CD4-positive, CD25-positive, alpha-beta regulatory T cell (primary cell): ENCODE results near the gene PARL. TPM values are rescaled to one million over a fixed set of nuclear protein-coding genes. Genes with fewer than 3 reads are reported as not detected.
"Not testable (repeated sequence)": the region's sequence is repeated elsewhere in the genome, so short reads cannot be mapped to it uniquely, and the experiment has no call there.

Experiments used
- ATAC-seq, 2 donors: fragments of 150-1000 bp; cut with Tn5 transposase; one replicate each; pipeline ENCODE4 v1.10.0; 2021; ENCODE audit warnings: low read depth in 2 of 2, moderate number of reproducible peaks in 2 of 2, moderate library complexity in 1 of 2
- DNase-seq, 3 donors: peaks; one replicate each; pipeline versions ENCODE4 v3.0.0 to v3.0.0-alpha.2; 2012 to 2022; ENCODE audit warnings: mixed read lengths in 1 of 3
- H3K27ac ChIP-seq: one replicate; pipeline ENCODE4 v1.7.0; 2013; ENCODE audit warnings: mild to moderate bottlenecking, low read length; ENCODE audit not compliant: insufficient read depth, poor library complexity, severe bottlenecking
- H3K27me3 ChIP-seq: one replicate; pipeline ENCODE4 v1.7.0; 2013; ENCODE audit warnings: low read length; ENCODE audit not compliant: control insufficient read depth, insufficient read depth
- H3K36me3 ChIP-seq: one replicate; pipeline ENCODE4 v1.7.0; 2013; ENCODE audit warnings: mild to moderate bottlenecking, low read length, moderate library complexity; ENCODE audit not compliant: control insufficient read depth, insufficient read depth
- H3K4me1 ChIP-seq: 2 replicates; pipeline ENCODE4 v1.7.0; 2013; ENCODE audit warnings: mild to moderate bottlenecking, low read length; ENCODE audit not compliant: insufficient read depth, control insufficient read depth, poor library complexity, severe bottlenecking
- H3K4me3 ChIP-seq: one replicate; pipeline ENCODE4 v1.7.0; 2013; ENCODE audit warnings: low read depth, mild to moderate bottlenecking, low read length, moderate library complexity
- H3K9me3 ChIP-seq, 2 experiments: 1 replicate in 1 of 2; 2 replicates in 1 of 2; pipeline ENCODE4 v1.7.0; 2013; ENCODE audit warnings: low read length in 2 of 2, mild to moderate bottlenecking in 1 of 2, moderate library complexity in 1 of 2; ENCODE audit not compliant: control insufficient read depth in 2 of 2
- H3K27ac Mint-ChIP-seq, 3 donors: one replicate each; pipeline ENCODE4 v1.8.0; 2020 to 2022; ENCODE audit warnings: mild to moderate bottlenecking in 3 of 3, mixed read lengths in 3 of 3, moderate library complexity in 2 of 3
- H3K27me3 Mint-ChIP-seq: one replicate; pipeline ENCODE4 v1.8.0; 2022; ENCODE audit warnings: mild to moderate bottlenecking, mixed read lengths
- H3K36me3 Mint-ChIP-seq: one replicate; pipeline ENCODE4 v1.8.0; 2020; ENCODE audit warnings: mixed read lengths
- H3K4me1 Mint-ChIP-seq, 4 donors: one replicate each; pipeline ENCODE4 v1.8.0; 2020 to 2022; ENCODE audit warnings: mixed read lengths in 4 of 4, mild to moderate bottlenecking in 1 of 4
- H3K4me3 Mint-ChIP-seq, 4 donors: one replicate each; pipeline ENCODE4 v1.8.0; 2020 to 2022; ENCODE audit warnings: mild to moderate bottlenecking in 4 of 4, mixed read lengths in 4 of 4, moderate library complexity in 3 of 4
- H3K9me3 Mint-ChIP-seq, 7 donors: one replicate each; pipeline ENCODE4 v1.8.0; 2020 to 2022; ENCODE audit warnings: mixed read lengths in 7 of 7, mild to moderate bottlenecking in 3 of 7, moderate library complexity in 2 of 7
- polyA plus RNA-seq, 4 donors: library from polyadenylated mRNA; unstranded; fragments of 300-500 nt; fragmentation: Illumina TruSeq; gene quantifications; one replicate each; pipeline ENCODE4 v1.2.3, GENCODE V29; 2021
- total RNA-seq: library from RNA; stranded (reverse); gene quantifications from one replicate; pipeline ENCODE4 v1.2.3, GENCODE V29; 2022

Gene PARL
- total and polyA plus RNA-seq, 5 donors from 2014 or later = 45.6 to 119 (median 116) TPM

DNA sequence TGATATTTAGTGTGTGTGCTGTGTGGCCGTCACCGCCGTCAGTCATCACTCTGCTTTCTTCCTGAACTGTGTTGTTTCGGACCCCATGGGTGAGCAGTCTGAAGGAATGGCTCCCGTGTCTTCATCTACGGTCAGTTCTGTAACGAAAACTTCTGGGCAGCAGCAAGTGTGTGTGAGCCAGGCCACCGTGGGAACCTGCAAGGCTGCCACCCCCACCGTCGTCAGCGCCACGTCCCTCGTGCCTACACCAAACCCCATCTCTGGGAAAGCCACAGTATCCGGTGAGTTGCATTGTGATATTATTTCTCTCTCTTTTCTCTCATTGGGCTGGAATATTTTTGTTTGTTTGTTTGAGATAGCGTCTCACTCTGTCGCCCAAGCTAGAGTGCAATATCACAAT, 94.0 kb downstream of the PARL start:
- Histone ChIP-seq H3K9me3 (no peaks in the 10 kb centered on the region), H3K36me3 (peaks cover 73% of the 10 kb centered on the region), H3K4me1 (no peaks in the 10 kb centered on the region), H3K27ac (no peak overlapping the region), H3K27me3 (no peaks in the 10 kb centered on the region), H3K4me3 (no peak overlapping the region)
- peaks cover 0 to 3% (median 1%) of the 10 kb centered on the region in 4 donors for H3K4me1 Mint-ChIP-seq
- no peak overlapping the region for H3K4me3 Mint-ChIP-seq
- no peaks in the 10 kb centered on the region for H3K27me3 Mint-ChIP-seq
- H3K27ac Mint-ChIP-seq = no peak overlapping the region
- ATAC-seq (no peak), DNase-seq (no peak)
- H3K36me3 Mint-ChIP-seq = peaks cover 60% of the 10 kb centered on the region
- no peaks in the 10 kb centered on the region for H3K9me3 Mint-ChIP-seq

GRCh38 chr3:183789826-183790225, 94.9 kb downstream of the PARL start:
- H3K9me3 ChIP-seq = no peaks in the 10 kb centered on the region
- DNase-seq (no peak), ATAC-seq (no peak)
- no peaks in the 10 kb centered on the region for H3K4me1 ChIP-seq
- H3K4me3 ChIP-seq = no peak overlapping the region
- H3K27ac ChIP-seq = no peak overlapping the region
- no peaks in the 10 kb centered on the region for H3K27me3 ChIP-seq
- Mint-ChIP-seq H3K4me1 (peaks cover 0 to 3% (median 1%) of the 10 kb centered on the region in 4 donors), H3K36me3 (peaks cover 61% of the 10 kb centered on the region), H3K4me3 (no peak overlapping the region), H3K27me3 (no peaks in the 10 kb centered on the region), H3K27ac (peak overlapping the region in 1 of 3 donors; percentile 39), H3K9me3 (no peaks in the 10 kb centered on the region)
- H3K36me3 ChIP-seq = peaks cover 75% of the 10 kb centered on the region

DNA sequence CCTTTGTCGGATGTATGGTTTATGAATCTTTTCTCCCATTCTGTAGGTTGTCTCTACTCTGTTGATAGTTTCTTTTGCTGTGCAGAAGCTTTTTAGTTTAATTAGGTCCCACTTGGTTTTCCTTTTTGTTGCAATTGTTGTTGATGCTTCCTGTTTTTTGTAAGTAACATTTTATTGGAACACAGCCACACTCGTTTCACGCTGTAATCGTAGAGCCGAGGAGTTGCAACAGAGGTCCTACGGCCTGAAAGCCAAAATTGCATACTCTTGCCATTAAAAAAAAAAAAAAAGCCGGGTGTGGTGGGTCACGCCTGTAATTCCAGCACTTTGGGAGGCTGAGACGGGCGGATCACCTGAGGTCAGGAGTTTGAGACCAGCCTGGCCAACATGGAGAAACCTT, 100.2 kb downstream of the PARL start:
- not testable (repeated sequence) for H3K4me1 ChIP-seq, DNase-seq, H3K9me3 ChIP-seq, ATAC-seq, H3K27ac ChIP-seq, H3K9me3 Mint-ChIP-seq, H3K4me3 Mint-ChIP-seq, H3K27me3 ChIP-seq, H3K4me3 ChIP-seq, H3K27ac Mint-ChIP-seq, H3K4me1 Mint-ChIP-seq, H3K27me3 Mint-ChIP-seq
- peaks cover 51% of the 10 kb centered on the region for H3K36me3 Mint-ChIP-seq
- peaks cover 62% of the 10 kb centered on the region for H3K36me3 ChIP-seq

GRCh38 chr3:183782576-183783276, 102.0 kb downstream of the PARL start:
- ATAC-seq (no peak), DNase-seq (no peak)
- no peak overlapping the region for H3K27ac ChIP-seq
- no peaks in the 10 kb centered on the region for H3K4me1 ChIP-seq
- Mint-ChIP-seq H3K27me3 (no peaks in the 10 kb centered on the region), H3K27ac (no peak overlapping the region), H3K9me3 (no peaks in the 10 kb centered on the region), H3K36me3 (peaks cover 55% of the 10 kb centered on the region), H3K4me1 (peaks cover 0 to 3% (median 1%) of the 10 kb centered on the region in 4 donors), H3K4me3 (no peak overlapping the region)
- H3K4me3 ChIP-seq = no peak overlapping the region
- no peaks in the 10 kb centered on the region for H3K27me3 ChIP-seq
- H3K36me3 ChIP-seq = peaks cover 68% of the 10 kb centered on the region
- no peaks in the 10 kb centered on the region for H3K9me3 ChIP-seq

DNA sequence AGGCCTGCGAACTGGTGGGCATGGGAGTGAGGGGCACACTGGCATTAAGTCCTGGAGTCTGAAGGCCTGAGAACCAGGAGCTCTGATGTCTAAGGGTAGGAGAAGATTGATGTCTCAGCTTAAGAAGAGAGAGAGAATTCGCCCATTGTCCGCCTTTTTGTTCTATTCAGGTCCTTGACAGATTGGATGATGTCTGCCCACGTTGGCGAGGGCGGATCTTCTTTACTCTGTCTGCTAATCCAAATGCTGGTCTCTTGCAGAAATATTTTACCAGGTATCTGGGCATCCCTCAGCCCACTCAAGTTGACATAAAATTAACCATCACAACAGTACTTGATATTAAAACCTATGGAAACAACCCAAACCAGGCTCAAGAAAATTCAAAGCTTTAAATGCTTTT, 103.4 kb downstream of the PARL start:
- Mint-ChIP-seq H3K27ac (no peak overlapping the region), H3K9me3 (no peaks in the 10 kb centered on the region), H3K4me1 (peaks cover 0 to 6% (median 1%) of the 10 kb centered on the region in 4 donors), H3K4me3 (no peak overlapping the region), H3K27me3 (no peaks in the 10 kb centered on the region), H3K36me3 (peaks cover 48% of the 10 kb centered on the region)
- no peak for ATAC-seq
- Histone ChIP-seq H3K27me3 (no peaks in the 10 kb centered on the region), H3K4me1 (no peaks in the 10 kb centered on the region), H3K9me3 (no peaks in the 10 kb centered on the region), H3K27ac (no peak overlapping the region), H3K36me3 (peaks cover 70% of the 10 kb centered on the region), H3K4me3 (no peak overlapping the region)
- no peak for DNase-seq

GRCh38 chr3:183779896-183780465, 104.7 kb downstream of the PARL start:
- Histone ChIP-seq H3K4me3 (no peak overlapping the region), H3K27ac (no peak overlapping the region), H3K9me3 (no peaks in the 10 kb centered on the region), H3K36me3 (peaks cover 69% of the 10 kb centered on the region), H3K4me1 (no peaks in the 10 kb centered on the region), H3K27me3 (no peaks in the 10 kb centered on the region)
- Mint-ChIP-seq H3K27ac (no peak overlapping the region), H3K9me3 (no peaks in the 10 kb centered on the region), H3K4me3 (no peak overlapping the region), H3K4me1 (peaks cover 0 to 6% (median 1%) of the 10 kb centered on the region in 4 donors), H3K36me3 (peaks cover 50% of the 10 kb centered on the region), H3K27me3 (no peaks in the 10 kb centered on the region)
- no peak for DNase-seq
- ATAC-seq = no peak

Other genes starting within 250 kb of the PARL start
- gene KLHL24, start 249.3 kb downstream of the PARL start, total RNA-seq = 144 TPM
- 10 to 100 TPM; 37.0 to 72.4 (median 62.9) TPM for gene KLHL24, start 249.3 kb downstream of the PARL start, polyA plus RNA-seq
- 31.8 TPM for gene YEATS2, start 187.1 kb downstream of the PARL start, total RNA-seq
- 1 to 10 TPM; 2.6 to 3.7 (median 3.4) TPM for gene YEATS2, start 187.1 kb downstream of the PARL start, polyA plus RNA-seq
- gene MAP6D1, start 59.3 kb downstream of the PARL start, total RNA-seq = 1.9 TPM
- under 1 TPM in 3 of 4 donors, not detected in 1; 0.36 to 0.67 (median 0.55) TPM for gene MAP6D1, start 59.3 kb downstream of the PARL start, polyA plus RNA-seq
- gene ABCC5, start 133.0 kb upstream of the PARL start, total RNA-seq = 27.1 TPM
- 10 to 100 TPM; 12.4 to 16.6 (median 13.5) TPM for gene ABCC5, start 133.0 kb upstream of the PARL start, polyA plus RNA-seq
- gene HTR3D, start 146.9 kb upstream of the PARL start, total RNA-seq = not detected
- gene HTR3D, start 146.9 kb upstream of the PARL start, polyA plus RNA-seq = not detected
- gene HTR3C, start 168.2 kb upstream of the PARL start, total RNA-seq = not detected
- not detected for gene HTR3C, start 168.2 kb upstream of the PARL start, polyA plus RNA-seq
- gene HTR3E, start 212.2 kb upstream of the PARL start, total RNA-seq = not detected
- not detected for gene HTR3E, start 212.2 kb upstream of the PARL start, polyA plus RNA-seq